Stimulated activated CD4-positive, alpha-beta T cell treated with anti-CD3 and anti-CD28 coated beads, Interleukin-2, amount 100 ng/mL, for 24 hours (primary cell): ENCODE measurements around the gene TRA2B.
"Not testable (repeated sequence)": the region's sequence is repeated elsewhere in the genome, so short reads cannot be mapped to it uniquely, and the experiment has no call there.

Experiments used
- DNase-seq, 2 donors: peaks; one replicate each; pipeline ENCODE4 v3.0.0-alpha.2; 2020

Gene TRA2B

DNA sequence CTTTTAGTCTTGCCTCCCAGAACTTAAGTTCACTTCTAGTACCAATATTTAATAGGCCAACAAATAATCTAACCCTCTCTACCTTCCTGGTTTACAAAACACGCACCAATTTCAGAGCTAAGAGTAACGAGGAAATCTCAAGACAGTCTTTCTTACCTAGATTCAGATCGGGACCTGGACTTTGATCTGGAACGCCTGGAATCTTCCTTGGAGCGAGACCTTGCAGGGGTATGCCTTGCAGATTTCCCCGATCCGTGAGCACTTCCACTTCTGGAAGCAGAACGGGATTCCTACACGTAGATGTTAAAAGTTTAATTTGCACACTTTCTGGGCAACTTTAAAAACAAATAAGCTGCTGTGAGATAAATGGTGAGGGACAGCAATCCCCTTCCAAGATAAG is 11.4 kb downstream of the TRA2B start:
- DNase-seq = no peak

DNA sequence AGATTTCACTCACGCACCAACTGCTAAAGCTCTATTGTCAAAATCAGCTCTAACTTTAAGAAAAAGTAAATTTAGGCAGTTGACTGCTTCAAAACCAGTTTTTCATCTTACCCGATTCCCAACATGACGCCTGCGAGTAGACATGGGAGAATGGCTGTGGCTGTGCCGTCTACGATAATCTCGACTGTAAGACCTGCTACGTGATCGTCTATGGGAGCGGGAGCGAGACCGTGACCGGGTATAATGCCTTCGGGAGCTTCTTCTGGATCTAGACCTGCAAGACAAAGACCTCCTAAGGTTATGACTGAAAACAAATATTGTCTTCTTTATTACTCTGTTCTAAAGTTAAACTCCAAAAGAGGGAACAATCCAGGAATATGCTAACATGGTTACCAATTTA is 12.5 kb downstream of the TRA2B start:
- no peak for DNase-seq

DNA sequence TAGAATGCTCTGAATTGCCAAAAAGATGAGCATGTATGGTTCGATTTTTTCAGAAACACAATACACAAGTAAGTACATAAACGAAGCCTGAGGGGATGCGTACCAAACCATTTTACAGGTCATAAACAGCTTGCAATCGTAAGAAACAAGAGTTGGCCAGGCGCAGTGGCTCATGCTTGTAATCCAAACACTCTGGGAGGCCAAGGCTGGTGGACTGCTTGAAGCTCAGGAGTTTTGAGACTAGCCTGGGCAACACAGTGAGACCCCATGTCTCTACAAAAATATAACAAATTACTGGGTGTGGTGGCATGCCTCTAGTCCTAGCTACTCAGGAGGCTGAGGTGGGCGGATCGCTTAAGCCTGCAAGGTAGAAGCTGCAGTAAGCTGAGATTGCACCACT is 13.4 kb downstream of the TRA2B start:
- DNase-seq = no peak

DNA sequence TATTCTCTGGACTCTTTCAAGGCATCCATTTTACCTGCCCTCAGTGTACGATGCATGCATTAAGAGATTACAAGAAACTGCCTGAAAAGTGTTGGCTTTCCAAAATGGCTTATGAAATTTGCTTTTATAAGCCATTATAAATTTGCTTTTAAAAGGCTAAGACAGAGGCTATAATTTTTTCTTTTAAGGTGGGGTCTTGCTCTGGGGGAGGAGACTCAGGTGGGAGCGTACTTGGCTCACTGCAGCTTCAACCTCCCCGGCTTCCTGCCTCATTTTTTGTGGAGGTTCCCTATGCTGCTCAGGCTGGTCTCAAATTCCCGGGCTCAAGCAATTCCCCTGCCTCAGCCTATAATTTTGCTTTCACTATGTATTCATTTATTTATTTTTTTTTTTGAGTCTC is 17.6 kb downstream of the TRA2B start:
- DNase-seq = no peak

DNA sequence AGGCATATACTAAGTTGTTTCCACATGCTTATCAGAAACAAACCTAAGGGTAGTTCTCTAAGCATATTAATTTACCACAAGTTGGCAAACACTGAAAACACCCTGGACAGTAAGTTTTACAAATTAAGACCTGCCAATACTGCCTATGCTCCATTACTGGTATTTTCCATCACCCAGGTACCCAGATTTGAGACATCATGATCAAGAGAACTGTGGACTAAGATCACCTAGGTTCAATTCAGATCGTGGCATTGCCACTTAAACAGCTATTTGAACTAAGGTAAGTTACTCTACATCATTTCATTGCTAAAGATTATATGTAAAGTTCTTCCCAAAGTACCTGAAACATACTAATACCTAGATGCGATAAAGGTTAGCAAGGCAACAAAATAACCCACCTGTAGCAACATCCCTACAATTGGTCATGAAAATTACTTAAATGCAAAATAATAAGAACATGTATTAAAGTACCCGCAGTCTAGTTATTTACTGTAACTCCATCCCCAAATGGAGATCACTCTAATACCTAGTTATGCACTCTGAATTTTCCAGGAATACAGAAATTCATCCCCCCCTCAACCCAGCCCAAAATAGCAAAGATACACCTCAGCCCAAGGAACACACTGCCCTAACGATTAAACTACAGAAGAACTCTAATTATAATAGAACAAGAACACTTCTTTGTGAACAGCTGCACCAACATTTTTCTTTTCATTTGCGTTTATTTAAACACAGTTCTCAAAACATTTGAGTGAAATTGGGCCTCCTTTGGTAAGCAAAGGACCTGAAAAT is 21.6 kb downstream of the TRA2B start:
- no peak for DNase-seq

DNA sequence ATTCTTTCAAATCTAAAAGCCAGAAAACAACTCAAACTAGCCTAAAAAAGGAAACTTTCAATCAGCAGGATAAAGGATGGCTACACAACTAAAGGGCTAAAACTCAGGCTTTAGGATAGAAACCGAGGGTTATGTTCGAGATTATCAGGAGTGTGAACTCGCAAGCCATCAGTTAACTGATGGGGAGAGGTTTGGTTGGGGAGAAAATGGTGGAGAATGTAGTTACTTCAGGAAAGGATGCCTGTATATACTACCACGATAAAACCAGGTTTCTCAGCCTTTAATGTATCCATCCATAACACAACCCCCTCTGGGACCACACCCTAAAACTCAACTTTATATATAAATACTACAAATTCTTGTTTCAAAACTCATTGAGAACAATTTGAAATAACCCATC is 22.2 kb downstream of the TRA2B start:
- DNase-seq = no peak

DNA sequence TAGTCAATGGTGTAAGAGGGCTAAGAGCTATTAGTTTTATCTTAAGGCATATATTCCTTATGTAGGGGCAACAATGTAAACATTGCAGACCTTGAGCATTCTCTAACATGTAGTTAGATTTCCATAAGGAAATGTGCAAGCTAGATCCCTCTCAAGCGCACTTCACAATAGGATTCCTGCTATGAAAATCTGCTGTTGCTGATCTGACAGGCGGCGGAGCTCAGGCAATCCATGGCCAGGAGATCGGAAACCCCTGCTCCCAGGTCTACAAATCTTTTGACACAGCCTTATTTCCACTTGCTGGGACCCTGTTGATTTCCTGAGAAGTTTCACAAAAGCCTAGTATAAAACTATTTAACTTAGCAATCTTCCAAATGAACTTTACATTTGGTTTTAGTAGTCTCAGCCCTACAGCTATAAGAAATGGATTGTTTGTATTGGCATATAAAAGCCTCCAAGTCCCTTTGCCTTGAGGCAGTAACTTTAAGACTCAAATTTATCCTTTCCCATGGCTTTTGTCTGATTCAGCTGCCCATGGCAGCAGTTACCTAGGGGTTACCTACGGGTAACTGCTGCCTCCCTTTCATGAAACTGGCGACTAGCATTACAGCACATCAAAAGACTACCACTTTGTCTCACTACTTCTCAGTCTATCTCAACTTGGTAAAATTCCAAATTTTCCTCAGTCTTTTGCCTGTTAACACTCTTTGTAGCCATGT is 22.7 kb downstream of the TRA2B start:
- no peak for DNase-seq

DNA sequence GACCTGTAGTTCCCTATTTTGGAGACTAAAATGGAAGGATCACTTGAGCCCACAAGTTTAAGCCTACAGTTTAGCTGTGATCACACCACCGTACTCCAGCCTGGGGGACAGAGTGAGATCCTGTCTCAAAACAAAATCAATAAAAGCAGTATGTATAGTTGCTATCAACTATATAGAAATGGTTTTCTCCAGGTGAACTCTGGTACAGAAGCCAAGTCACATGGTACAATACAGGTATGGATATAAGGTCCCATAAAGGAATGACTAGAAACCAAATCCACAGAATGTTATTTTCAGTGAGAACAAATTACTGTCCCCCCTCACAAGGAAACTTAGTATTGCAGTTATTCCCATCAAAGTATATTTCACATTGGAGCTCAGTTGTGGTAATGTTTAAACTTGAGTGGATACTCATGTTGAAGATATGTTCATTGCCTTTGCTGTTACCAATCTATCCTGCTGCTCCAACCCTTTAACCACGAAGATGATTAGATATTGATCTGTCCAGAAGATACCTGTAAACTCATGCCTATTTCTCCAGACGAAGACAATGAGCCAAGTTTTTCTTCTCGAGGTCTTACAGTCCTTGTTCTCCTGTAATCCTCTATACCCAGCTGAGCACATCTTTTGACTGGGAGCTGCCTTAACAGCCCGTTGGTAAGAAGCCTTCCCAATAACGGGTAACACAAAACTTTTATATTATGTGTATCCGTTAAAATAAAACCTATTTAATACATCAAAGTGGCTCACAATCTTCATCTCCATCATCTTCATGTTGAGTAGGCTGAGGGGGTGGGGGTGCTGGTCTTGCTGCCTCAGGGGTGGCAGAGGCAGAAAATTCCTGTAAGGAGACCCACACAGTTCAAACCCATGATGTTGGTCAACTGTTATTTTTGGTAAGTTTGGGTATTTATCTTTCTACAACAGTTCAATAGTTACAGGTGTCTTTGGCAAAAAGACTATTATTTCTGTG is 24.6 kb downstream of the TRA2B start:
- no peak for DNase-seq

DNA sequence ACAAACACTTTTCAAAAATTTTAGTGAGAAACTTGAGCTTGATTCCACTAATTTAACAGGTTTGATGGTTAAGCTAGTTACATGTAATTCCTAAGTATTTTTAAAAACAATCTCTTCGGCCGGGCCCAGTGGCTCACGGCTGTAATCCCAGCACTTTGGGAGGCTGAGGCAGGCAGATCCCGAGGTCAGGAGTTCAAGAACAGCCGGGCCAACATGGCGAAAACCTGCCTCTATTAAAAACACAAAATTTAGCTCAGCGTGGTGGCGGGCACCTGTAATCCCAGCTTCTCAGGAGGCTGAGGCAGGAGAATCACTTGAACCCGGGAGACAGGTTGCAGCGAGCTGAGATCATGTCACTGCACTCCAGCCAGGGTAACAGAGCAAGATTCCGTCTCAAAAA is 25.3 kb downstream of the TRA2B start:
- DNase-seq = no peak

DNA sequence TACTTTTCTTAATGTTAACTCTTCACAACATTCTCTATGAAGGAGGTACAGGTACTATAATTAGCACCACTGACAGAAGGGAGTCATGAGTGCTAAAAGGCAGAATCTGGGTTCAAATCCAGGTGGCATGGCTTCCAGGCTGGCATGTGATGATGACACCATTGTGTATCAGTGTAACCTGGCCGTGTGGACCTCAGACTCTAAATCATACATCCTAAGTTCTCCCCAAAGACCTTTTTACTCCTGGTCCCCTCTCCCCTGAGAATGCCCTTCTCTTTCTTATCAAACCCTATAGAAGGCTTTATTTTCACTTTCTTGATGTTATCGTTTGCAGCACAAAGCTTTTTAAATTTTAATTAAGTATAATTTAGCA is 26.8 kb downstream of the TRA2B start:
- DNase-seq = not testable (repeated sequence)

DNA sequence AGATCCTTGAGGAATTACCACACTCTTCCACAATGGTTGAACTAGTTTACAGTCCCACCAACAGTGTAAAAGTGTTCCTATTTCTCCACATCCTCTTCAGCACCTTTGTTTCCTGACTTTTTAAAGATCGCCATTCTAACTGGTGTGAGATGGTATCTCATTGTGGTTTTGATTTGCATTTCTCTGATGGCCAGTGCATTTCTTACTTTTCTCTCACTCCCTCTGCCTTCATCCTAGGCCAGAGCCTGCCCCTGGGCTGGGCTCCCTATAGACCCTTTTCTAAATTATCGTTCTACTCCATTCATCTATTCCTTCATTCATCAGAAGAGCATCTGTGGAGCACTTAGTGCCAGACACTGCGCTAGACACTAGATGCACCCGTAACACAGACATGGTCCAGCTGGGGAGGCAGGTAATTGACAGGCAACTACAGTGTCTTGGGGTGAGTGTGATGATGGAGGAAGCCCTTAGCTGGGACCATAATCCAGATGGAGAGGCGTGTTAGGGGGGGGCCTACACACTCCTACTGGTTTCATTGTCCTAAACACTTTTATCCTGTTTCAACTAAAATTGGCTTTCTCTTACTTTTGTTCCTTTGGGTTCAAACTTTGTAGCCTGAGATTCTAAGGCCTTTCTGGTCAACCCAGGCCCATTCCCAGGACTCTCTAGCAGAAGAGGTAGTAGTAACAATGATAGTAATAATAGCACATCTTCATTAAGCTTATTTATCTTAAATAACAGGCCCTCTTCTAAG is 27.3 kb downstream of the TRA2B start:
- not testable (repeated sequence) for DNase-seq

DNA sequence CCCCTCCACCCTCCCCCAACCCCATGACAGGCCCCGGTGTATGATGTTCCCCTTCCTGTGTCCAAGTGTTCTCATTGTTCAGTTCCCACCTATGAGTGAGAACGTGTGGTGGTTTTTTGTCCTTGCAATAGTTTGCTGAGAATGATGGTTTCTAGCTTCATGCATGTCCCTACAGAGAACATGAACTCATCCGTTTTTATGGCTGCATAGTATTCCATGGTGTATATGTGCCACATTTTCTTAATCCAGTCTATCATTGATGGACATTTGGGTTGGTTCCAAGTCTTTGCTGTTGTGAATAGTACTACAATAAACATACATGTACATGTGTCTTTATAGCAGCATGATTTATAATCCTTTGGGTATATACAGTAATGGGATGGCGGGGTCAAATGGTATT is 27.9 kb downstream of the TRA2B start:
- not testable (repeated sequence) for DNase-seq

DNA sequence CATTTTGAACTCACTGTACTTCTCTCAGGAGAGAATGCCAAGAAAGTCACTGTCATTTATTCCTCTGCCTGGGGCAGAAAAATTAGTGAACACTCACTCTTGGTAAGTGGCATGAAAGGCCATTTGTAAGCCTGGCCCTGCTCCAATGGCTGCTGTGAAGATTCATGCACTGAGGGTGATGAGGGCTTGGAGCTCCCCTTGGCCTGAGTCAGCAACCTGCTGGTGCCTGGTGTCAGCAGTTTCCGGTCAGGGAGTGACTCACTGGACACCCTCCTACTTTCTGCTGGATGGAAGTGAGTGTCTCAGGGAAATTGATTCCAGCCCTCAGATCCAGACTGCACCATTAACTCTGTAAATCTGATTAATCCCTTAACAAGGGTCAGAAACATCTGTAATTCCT is 37.6 kb downstream of the TRA2B start:
- DNase-seq = no peak

DNA sequence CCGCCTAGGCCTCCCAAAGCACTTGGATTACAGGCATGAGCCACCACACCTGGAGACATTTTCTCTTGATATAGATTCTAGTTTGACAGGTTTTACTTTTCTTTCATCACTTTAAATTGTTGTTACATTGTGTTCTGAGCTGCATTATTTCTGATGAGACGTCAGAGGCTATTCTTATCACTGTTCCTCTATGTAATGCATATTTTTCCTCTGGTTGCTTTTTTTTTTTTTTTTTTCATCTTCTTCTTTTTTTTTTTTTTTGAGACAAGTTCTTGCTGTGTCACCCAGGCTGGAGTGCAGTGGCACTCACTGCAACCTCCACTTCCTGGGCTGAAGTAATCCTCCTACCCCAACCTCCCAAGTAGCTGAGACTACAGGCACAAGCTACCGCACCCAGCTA is 41.2 kb downstream of the TRA2B start:
- no peak for DNase-seq

DNA sequence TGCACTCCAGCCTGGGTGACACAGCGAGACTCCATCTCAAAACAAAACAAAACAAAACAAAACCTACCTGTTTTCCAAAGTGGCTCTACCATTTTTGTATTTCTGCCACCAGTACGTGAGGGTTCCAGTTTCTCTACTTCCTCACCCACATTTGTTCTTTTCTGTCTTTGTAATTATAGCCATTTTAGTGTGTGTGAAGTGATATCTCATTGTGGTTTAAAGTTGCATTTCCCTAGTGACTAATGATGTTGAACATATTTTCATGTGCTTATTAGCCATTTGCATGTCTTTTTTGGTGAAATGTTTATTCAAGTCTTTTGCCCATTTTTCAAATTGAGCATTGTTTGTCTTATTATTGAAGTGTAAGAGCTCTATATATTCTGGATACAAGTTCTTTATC is 50.7 kb downstream of the TRA2B start:
- no peak for DNase-seq

DNA sequence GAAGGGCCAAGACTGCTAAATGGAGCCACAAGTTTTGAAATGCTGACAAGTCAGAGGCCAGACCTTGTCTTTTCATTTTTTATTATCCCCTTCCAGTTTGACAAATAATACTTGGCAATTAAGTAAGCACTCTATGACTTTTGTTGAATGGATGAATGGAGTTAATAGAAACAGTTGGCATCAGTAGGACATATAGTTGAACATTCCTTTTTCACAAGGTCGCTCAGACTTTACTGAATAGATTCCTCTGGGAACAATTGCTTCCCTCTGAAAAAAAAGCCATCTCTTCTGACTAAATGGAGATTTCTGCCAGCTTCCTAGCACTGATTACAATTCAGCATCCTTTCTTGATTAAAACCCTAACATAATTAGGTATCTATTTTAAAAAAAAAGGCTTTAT is 53.2 kb downstream of the TRA2B start:
- no peak for DNase-seq

DNA sequence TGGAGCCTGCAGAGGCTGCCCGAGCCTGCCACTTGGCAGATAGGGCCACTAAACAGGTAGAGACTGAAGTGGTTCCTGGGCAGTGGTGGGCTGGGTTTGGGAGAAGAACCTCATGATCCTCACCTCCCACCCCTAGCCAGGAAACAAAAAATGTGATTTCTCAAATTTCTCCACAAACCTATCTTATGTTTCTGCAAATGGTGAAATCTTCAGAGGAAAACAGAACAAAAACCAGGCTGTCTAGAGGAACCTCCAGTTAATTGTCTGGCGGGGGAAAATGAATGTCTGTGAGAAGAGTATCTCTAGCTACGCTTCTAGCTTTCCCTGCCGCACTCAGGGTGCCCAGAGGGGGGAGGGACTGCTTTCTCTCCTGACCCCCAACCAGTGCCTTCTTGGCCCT is 55.9 kb downstream of the TRA2B start:
- no peak for DNase-seq

DNA sequence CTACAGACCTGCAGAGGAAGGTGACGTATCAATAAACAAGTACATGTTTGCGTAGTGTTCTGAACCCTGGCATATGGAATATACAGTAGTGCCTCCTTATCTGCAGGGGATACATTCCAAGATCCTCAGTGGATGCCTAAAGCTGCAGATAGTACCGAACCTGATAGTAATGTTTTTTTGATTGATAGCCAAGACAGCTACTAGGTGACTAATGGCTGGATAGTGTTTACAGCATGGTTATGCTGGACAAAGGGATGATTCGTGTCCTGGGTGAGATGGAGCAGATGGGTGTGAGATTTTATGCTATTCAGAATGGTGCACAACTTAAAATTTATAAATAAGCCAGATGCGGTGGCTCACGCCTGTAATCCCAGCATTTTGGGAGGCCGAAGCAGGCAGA is 57.2 kb downstream of the TRA2B start:
- DNase-seq = no peak

DNA sequence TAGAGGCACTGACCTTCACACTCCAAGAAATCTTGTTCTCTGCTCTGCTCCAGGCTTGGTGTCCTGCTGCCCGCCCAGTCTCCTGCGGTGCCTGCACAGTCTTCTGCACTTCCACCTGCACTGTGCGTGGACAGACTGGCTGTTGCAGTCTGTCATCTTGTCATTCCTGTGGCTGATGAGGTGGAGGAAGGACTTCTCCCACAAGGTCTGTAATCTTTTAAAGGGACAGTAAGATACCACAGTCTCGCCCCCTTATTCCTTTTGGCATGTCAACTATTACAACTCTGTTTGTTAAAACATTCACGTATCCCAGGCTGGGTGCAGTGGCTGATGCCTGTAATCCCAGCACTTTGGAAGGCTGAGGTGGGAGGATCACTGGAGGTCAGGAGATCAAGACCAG is 58.9 kb downstream of the TRA2B start:
- DNase-seq = no peak

DNA sequence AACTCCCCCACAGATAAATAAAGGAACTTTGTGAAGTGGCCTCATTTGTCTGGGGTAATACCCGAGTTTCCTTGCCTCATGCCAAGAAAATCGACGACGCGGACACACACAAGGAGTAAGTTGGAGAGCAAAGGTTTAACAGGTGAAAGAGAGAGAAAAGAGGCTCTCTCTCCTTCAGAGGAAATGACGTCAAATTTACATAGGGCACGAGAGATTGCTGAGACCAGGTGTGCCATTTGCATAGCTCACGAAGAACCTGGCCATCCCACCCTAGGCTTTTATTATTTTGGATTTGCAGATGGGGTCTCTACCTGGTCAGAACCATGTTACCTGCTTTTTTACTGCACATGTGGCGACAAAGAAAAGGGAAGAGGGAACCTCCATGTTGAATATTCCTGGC is 63.7 kb downstream of the TRA2B start:
- DNase-seq = no peak

DNA sequence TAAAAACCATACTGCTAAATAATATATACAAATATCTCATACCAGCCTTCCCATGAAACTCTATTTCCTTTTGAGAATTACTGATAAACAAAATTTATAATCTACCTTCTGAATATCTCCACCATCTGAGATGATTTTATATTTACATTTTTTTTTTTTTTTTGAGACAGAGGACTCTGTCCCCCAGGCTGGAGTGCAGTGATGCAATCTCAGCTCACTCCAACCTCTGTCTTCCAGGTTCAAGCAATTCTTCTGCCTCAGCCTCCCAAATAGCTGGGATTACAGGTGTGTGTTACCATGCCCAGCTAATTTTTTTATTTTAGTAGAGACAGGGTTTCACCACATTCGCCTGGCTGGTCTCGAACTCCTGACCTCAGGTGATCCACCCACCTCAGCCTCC is 70.2 kb downstream of the TRA2B start:
- no peak for DNase-seq

DNA sequence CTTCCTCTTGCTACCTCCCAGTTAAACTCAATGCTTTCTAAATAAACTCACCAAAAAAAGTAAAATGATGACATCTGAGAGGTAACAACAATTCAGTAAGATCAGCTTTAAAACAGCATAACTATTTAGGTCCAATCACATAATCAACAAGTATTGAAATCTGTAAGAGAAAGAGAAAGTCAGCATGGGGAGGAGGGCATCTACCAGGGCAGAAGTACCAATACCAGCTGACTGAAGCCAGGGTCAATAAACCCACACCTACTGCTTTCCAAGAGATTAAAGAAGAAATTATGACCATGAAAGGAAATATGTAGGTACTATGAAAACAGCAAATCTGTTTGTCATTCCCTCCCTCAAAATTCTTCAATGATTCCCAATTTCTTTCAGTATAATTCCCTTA is 70.8 kb downstream of the TRA2B start:
- no peak for DNase-seq

DNA sequence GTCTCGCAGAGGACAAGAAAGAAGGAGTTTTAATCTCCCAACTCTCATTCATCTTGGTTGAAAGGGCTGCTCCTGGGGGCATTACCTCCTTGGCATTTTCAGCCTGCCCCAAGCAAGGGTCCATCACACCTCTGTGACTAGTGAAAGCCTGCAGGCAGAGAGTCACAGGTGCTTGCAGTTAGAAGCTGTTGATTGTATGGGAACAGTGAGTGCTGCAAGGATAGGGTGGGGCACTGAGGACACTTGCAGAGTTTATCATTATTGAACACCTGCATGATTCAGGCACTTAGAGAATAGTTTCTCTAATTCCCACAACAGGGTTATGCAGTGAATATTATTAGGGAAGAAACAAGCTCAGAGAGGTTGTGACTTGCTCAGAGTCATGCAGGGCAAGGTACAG is 71.3 kb downstream of the TRA2B start:
- DNase-seq = no peak
